ENCODE data around the gene CCDC146. TPM values are rescaled to one million over a fixed set of nuclear protein-coding genes. Genes with fewer than 3 reads are reported as not detected.

CCDC146 gene
- total and polyA plus RNA-seq, 10 of the 15 experiments (the other 5 are each of a cell fraction or from before 2014, with no cell fraction given) = 0.28 to 5.3 (median 1.3) TPM

DNA sequence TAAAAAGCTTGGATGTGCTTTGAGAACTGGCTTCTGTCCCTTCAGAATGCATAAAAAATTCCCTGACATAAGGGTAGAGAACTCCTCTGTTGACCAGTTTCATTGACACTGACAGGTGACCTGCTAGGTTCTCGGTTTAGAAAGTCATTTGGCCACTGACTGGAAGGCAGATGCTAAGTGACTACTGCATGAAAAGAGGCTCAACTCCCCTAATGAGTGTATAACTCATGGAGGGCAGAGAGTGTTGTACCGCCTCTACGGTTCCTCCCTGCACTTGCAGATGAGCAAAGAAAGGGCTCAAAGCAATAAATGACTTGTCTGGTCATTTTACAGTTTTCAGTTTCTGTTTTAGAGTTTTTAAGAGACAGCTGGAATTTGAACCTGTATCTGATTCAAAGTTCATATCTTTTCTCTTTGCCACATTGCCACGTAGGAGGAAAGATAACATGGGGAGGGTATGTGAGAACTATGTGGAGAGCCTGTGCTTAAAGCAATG, 80.1 kb downstream of the CCDC146 start (continued):
- TF ChIP-seq, protein P1, sequence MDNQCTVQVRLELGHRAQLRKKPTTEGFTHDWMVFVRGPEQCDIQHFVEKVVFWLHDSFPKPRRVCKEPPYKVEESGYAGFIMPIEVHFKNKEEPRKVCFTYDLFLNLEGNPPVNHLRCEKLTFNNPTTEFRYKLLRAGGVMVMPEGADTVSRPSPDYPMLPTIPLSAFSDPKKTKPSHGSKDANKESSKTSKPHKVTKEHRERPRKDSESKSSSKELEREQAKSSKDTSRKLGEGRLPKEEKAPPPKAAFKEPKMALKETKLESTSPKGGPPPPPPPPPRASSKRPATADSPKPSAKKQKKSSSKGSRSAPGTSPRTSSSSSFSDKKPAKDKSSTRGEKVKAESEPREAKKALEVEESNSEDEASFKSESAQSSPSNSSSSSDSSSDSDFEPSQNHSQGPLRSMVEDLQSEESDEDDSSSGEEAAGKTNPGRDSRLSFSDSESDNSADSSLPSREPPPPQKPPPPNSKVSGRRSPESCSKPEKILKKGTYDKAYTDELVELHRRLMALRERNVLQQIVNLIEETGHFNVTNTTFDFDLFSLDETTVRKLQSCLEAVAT (IDR thresholded peaks at IDR 0.05) = no peak
- no peak; the same call in 1 of the 2 replicates for TF ChIP-seq WRNIP1 (IDR thresholded peaks at IDR 0.05; ENCODE audit: borderline replicate concordance, low read depth, low read length)
- peak; percentile 66; the same call in 1 of the 2 replicates for TF ChIP-seq TCF7 (IDR thresholded peaks at IDR 0.05; ENCODE audit: borderline replicate concordance)
- no peak for TF ChIP-seq LARP7 (IDR thresholded peaks at IDR 0.05)
- TF ChIP-seq, protein P2, sequence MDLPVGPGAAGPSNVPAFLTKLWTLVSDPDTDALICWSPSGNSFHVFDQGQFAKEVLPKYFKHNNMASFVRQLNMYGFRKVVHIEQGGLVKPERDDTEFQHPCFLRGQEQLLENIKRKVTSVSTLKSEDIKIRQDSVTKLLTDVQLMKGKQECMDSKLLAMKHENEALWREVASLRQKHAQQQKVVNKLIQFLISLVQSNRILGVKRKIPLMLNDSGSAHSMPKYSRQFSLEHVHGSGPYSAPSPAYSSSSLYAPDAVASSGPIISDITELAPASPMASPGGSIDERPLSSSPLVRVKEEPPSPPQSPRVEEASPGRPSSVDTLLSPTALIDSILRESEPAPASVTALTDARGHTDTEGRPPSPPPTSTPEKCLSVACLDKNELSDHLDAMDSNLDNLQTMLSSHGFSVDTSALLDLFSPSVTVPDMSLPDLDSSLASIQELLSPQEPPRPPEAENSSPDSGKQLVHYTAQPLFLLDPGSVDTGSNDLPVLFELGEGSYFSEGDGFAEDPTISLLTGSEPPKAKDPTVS (IDR thresholded peaks at IDR 0.05; ENCODE audit: low read depth, low read length) = no peak
- TF ChIP-seq, protein P3, sequence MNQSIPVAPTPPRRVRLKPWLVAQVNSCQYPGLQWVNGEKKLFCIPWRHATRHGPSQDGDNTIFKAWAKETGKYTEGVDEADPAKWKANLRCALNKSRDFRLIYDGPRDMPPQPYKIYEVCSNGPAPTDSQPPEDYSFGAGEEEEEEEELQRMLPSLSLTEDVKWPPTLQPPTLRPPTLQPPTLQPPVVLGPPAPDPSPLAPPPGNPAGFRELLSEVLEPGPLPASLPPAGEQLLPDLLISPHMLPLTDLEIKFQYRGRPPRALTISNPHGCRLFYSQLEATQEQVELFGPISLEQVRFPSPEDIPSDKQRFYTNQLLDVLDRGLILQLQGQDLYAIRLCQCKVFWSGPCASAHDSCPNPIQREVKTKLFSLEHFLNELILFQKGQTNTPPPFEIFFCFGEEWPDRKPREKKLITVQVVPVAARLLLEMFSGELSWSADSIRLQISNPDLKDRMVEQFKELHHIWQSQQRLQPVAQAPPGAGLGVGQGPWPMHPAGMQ (IDR thresholded peaks at IDR 0.05; ENCODE audit: borderline replicate concordance) = no peak
- TF ChIP-seq, protein P4, sequence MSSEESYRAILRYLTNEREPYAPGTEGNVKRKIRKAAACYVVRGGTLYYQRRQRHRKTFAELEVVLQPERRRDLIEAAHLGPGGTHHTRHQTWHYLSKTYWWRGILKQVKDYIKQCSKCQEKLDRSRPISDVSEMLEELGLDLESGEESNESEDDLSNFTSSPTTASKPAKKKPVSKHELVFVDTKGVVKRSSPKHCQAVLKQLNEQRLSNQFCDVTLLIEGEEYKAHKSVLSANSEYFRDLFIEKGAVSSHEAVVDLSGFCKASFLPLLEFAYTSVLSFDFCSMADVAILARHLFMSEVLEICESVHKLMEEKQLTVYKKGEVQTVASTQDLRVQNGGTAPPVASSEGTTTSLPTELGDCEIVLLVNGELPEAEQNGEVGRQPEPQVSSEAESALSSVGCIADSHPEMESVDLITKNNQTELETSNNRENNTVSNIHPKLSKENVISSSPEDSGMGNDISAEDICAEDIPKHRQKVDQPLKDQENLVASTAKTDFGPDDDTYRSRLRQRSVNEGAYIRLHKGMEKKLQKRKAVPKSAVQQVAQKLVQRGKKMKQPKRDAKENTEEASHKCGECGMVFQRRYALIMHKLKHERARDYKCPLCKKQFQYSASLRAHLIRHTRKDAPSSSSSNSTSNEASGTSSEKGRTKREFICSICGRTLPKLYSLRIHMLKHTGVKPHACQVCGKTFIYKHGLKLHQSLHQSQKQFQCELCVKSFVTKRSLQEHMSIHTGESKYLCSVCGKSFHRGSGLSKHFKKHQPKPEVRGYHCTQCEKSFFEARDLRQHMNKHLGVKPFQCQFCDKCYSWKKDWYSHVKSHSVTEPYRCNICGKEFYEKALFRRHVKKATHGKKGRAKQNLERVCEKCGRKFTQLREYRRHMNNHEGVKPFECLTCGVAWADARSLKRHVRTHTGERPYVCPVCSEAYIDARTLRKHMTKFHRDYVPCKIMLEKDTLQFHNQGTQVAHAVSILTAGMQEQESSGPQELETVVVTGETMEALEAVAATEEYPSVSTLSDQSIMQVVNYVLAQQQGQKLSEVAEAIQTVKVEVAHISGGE (CRISPR knock-in tag; IDR thresholded peaks at IDR 0.05) = no peak
- no peak for TF ChIP-seq RBBP5 (conservative IDR thresholded peaks at IDR 0.05)
- peak; percentile 32; the same call in 1 of the 2 replicates for TF ChIP-seq POLR2A (IDR thresholded peaks at IDR 0.05; ENCODE audit: low read depth, low read length)
- TF ChIP-seq, protein P5, sequence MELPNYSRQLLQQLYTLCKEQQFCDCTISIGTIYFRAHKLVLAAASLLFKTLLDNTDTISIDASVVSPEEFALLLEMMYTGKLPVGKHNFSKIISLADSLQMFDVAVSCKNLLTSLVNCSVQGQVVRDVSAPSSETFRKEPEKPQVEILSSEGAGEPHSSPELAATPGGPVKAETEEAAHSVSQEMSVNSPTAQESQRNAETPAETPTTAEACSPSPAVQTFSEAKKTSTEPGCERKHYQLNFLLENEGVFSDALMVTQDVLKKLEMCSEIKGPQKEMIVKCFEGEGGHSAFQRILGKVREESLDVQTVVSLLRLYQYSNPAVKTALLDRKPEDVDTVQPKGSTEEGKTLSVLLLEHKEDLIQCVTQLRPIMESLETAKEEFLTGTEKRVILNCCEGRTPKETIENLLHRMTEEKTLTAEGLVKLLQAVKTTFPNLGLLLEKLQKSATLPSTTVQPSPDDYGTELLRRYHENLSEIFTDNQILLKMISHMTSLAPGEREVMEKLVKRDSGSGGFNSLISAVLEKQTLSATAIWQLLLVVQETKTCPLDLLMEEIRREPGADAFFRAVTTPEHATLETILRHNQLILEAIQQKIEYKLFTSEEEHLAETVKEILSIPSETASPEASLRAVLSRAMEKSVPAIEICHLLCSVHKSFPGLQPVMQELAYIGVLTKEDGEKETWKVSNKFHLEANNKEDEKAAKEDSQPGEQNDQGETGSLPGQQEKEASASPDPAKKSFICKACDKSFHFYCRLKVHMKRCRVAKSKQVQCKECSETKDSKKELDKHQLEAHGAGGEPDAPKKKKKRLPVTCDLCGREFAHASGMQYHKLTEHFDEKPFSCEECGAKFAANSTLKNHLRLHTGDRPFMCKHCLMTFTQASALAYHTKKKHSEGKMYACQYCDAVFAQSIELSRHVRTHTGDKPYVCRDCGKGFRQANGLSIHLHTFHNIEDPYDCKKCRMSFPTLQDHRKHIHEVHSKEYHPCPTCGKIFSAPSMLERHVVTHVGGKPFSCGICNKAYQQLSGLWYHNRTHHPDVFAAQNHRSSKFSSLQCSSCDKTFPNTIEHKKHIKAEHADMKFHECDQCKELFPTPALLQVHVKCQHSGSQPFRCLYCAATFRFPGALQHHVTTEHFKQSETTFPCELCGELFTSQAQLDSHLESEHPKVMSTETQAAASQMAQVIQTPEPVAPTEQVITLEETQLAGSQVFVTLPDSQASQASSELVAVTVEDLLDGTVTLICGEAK (IDR thresholded peaks at IDR 0.05; ENCODE audit: borderline replicate concordance) = no peak
- no peak for TF ChIP-seq BACH1 (IDR thresholded peaks at IDR 0.05; ENCODE audit: borderline replicate concordance)
- no peak for TF ChIP-seq RFX5 (IDR thresholded peaks at IDR 0.05; ENCODE audit: low read depth, low read length)
- TF ChIP-seq NR2C1 (IDR thresholded peaks at IDR 0.05) = no peak
- peak in 1 of 2 experiments; percentile 85 for TF ChIP-seq EP300 (IDR thresholded peaks at IDR 0.05; ENCODE audit: borderline replicate concordance in 1 of 2, control insufficient read depth in 1 of 2, low read depth in 2 of 2, low read length in 2 of 2)
- TF ChIP-seq SPI1 (IDR thresholded peaks at IDR 0.05; ENCODE audit: borderline replicate concordance, insufficient read depth, low read depth, low read length) = peak; percentile 53; the same call in 1 of the 2 replicates
- TF ChIP-seq RUNX3 (IDR thresholded peaks at IDR 0.05; ENCODE audit: low read length) = peak; percentile 64; the same call in 1 of the 2 replicates

Data from GM12878 (cell line).